HG03097 (cell line): ENCODE data around the gene THAP4.
A peak's percentile ranks its signal among the peaks of the same experiment; 100 is the strongest.

ENCODE experiments used
- ATAC-seq: cut with Tn5 transposase; IDR thresholded peaks from one replicate; pipeline ENCODE4 v1.9.1; 2021; ENCODE audit not compliant: unreplicated experiment, low FRiP score

The THAP4 gene

DNA sequence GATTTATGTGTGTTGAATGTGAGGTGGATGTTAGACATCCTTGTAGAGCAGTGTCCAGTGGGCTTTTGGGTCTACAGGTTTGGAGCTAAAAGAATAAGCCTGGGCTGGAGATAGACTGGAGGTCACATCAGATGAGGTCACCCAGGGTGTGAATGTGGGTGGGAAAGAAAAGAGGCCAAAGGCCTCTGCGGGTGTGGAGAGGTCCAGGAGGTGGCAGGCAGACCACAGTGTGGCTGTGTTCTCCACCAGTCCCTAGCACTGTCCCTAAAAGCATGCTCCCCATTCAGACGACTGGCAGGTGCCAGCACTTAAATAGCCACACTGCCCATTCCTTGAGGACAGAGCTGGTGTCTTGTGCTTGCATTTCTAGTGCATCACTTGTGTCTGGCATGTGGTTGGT is 4.7 kb upstream of the THAP4 start:
- no peak for ATAC-seq

DNA sequence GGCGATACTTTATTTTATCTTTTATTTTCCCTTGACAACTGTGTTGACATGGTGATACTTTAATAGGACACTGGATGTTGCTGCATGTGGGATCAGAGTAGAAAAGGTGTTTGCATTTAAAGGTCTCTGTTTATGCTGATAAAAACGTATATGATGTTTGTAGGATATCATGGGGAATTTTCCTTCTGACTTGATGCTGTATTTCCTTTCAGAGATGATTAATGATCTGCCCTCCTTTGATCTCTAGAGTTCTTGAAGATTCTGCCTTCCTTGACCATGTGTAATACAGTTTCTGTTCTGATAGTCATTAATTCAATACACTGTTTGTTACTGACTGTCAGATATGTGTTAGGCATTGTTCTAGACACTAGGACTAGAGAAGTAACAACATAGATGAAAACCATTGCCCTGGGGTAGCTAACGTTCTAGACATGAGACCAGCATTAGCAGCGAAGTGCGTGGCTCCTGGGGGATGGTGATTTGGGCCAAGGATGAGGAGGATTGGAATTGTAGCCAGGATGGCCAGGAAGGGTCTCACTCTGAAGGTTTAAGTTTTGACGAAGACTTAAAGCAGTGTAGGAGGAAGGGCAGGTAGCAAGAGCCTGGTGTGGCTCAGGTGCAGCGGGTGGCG is 3.3 kb upstream of the THAP4 start:
- no peak for ATAC-seq

DNA sequence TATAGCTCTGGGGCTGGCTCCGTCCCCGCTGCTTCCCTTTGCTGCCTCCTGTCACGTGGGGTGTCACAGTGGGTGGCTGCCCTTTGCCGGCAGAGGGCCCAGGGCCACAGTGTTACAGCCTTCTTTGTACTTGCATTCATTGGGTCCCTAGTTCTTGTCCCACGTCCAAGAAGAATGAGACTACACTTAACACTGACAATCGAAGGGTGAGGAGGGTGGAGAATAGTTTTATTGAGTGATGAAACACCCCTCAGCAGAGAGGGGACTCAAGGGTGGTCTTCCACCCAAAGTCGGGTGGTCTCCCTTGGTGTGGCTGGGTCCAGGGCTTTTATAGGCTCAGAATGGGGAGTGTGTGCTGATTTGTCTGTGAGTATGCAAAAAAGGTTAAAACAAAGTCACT is 2.4 kb upstream of the THAP4 start:
- ATAC-seq = no peak

DNA sequence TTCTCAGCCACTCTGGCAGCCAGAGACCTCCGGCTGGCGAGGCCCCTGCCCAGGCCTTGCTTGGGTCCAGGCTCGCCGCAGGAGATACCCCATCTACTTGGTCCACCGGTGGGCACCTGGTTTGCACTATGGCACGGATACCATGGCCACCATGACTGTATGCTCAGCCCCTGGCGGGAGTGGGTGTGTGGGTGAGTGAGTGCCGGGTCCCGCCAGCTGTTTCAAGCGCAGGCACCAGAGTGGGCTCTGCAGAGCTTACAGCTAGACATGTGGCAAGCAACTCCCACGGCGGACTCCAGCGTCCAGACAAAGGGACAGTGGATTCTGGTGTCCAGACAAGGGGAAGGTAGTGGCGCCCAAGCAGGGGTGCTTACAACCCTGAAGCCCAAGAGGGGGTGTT is 2.0 kb upstream of the THAP4 start:
- ATAC-seq = no peak

DNA sequence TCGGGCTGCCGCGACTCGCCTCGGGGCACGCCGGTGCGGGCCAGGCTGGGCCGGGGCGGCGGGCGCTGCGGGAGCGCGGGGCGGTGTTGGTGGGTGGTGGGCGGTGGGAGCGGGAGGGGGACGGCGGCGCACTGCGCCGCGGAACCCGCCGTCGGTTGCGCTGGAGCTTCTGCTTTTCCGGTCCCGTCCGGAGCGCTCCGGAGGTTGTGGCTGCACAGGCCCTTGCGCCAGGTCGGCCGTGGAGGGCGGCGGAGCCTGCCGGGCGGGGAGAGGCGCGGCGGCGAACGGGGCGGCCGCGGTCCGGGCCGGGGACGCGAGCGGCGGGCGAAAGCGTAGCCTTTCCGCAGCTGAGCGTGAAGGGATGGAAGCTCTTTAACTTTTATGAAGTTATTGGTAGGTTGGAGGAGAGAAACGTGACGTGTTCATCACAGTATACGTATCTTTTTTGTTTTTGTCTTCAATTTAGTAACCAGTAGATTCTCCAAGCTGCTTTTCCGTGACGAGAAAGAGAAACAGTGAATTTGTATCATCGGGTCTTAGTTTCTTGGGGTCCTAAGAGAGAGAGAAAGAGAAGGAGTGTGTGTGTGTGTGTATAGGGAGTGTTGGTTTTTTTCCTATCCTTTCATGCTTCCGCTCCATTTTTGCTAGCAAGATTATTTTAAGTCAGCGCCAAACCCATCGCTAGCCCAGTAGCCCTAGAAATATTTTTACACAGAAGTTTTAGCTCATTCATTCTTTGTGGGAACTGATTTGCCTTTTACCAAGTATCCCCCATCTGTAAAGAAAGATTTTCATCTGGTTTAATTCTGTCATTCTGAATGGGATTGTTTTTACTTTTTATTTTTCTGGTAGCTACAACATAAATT is 1.1 kb upstream of the THAP4 start:
- ATAC-seq = peak; percentile 2

DNA sequence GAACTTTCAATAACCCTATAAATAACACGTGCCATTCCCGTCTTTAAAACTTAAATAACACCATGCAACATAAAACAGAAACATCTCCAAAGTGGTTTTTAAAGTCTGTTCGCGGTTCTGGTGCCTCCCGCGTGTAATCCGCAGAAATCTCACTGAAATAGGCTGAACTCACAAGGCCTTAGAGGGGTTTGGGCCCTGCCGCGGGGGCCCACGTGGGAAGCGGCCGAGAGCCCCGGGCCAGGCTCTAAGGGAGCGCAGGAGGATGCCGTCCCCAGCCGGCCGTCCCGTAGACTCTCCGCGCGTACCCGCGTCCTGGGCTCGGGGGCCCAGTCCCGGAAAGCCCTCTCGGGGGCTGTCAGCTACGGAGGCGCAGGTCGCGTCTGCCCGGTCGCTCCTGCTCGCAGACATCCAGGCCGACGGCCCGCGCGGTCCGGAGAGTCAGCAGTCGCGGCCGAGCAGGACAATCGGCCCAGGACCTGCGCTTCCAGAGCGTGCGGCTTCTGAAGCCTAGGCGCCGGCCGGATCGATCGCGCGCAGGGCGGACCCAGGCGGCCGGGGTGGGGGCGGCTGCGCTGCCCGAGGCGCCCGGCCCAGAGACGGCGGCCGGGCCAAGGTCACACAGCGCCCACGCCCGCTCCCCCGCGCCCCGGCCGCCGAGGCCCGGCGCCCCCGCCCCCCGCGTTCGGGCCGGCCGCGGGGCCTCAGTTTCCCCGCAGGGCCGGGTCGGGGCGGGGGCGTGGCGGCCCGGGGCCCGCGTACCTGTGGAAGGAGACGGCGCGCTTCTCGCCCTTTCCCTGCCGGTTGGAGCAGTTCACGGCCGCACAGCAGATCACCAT is 558 bp downstream of the THAP4 start:
- peak; percentile 24 for ATAC-seq

DNA sequence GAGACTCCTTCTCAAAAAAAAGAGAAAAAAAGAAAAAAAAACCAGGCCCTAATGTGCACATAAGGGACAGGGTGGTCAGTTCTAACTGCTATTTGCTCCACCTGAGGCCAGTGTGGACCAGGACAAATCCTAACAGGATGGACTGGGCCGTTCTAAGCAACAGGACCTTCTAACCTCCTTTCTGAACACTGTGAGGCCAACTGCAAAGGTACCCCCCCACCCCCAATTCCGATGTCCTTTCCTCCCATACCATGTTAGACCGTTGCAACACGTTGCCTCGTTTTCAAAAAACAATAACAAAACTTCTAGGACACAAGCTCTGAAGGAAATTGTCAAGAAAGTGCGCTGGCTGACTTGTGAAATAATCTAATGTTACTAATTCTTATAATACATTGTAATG is 1.2 kb downstream of the THAP4 start:
- no peak for ATAC-seq

DNA sequence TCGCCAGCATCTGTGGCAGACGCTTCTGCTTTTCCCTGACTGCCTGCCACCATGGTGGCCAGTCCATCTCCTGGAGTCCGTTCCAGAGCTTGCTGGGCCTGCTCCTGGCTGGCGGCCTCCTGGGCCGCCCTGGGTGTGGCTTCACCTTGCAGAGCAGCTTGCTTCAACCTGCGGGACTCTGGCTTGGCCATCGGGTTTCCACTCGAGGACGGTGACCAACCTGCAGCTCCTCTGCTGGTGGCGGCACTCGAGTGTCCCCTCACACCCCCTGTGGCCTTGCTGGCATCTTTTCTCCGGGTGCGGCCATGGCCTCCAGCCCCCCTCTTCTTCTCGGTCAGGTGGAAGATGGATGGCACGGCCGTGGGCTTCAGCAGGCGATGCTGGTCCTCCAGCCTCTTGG is 3.4 kb downstream of the THAP4 start:
- no peak for ATAC-seq

DNA sequence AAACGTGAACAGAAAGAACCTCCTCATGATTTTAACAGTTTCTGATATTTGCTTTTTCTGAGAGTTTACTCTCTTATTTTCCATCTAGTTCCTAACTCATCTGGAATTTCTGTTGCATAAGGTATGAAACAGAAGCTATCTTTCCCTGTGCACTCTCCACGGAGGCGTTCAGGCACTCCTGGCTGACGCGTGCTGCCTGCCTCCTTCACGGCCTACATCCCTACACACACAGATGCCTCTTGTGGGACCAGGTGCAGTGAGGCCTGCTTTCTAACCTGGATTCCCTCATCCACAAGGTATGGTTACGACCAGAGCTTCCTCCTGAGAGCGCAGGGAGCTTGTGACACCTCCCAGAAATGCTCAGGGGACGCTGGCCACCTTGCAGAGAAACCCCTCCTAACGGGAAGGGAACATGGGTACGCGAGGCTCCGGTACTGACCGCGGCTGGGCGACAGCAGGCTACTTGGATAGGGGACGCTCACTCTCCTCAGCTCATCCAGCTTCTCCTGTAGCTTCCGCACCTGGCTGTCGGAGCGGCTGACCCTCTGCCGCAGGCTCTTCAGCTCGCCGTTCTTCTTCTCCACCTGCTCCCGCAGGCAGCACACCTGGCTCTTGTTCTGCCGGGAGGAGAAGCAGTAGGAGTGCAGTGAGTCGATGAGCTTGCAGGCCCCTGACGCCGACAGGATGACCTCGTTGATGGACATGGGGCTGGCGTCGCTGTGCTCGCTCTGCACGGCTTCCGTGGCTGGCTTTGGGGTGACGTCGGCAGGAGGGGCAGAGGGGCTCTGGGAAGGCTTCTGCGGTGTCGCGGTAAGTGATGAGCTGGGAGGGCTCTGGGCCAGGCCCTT is 4.3 kb downstream of the THAP4 start:
- ATAC-seq = no peak

DNA sequence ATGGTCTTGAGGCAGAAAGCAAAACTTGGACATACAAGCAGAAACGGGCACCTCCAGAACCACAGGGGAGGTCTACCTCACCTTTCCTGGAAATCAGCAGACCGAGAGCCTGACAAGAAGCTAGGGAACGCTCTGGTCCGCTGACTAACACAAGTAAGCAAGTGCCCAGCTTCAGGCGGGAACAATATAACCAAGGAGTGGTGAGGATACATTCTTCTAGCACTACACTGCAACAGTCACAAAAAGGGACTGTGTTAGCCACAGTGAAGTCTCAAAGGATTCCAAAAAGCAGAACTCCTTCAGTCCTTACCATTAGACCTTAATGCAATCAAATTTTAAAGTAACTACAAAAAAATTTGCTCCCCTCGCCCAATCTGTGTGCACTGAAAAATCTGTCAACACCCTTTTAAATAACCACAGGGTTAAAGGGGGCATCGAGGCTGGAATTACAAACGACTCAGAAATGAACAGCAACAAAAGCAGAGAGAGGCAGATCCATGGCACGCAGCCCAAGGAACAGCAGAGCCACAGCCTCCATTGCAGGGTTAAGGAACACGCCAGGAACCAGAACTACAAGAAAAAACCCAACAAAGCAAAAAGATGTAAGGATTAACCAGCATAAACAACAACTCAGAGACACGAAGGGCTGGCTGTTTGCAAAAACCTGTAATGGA is 7.1 kb downstream of the THAP4 start:
- ATAC-seq = no peak

DNA sequence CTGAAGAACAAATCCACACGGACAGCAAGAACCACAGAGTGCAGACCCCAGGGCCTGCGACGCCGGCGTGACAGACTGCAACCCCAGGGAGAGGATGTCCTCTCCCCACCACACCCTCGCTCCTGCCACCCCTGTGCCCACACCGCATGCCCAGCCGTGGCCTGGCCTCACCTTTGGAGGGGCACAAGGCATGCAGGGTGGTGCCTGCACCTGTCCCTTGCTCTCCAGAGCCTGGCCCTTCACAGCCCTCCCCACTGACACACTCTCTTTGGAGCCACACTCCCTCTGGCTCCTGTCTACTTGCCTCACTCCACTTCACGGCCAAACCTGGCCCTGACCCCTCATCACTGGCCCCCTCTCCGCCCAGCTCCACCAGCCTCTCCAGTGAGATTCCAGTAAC is 9.3 kb downstream of the THAP4 start:
- no peak for ATAC-seq

DNA sequence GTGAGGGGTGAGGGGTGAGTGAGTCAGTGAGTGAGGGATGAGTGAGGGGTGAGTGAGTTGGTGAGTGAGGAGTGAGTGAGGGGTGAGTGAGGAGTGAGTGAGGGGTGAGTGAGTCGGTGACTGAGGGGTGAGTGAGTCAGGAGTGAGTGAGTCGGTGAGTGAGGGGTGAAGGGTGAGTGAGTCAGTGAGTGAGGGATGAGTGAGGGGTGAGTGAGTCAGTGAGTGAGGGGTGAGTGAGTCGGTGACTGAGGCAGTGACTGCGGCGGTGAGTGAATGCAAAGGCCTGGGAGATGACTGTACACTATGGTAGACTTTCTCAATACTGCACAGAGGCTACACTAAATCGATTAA is 16.6 kb downstream of the THAP4 start:
- no peak for ATAC-seq

DNA sequence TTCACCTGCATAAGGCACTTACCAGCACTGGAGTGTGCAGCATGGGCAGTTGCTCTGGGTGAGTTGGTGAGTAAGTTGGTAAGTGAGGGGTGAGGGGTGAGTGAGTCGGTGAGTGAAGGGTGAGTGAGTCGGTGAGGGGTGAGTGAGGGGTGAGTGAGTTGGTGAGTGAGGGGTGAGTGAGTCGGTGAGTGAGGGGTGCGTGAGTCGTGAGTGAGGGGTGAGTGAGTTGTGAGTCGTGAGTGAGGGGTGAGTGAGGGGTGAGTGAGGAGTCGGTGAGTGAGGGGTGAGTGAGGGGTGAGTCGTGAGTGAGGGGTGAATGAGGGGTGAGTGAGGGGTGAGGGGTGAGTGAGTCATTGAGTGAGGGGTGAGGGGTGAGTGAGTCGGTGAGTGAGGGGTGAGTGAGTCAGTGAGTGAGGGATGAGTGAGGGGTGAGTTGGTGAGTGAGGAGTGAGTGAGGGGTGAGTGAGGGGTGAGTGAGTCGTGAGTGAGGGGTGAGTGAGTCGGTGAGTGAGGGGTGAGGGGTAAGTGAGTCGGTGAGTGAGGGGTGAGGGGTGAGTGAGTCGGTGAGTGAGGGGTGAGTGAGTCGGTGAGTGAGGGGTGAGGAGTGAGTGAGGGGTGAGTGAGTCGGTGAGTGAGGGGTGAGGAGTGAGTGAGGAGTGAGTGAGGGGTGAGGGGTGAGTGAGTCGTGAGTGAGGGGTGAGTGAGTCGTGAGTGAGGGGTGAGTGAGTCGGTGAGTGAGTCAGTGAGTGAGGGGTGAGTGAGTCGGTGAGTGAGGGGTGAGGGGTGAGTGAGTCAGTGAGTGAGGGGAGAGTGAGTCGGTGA is 17.1 kb downstream of the THAP4 start:
- no peak for ATAC-seq

DNA sequence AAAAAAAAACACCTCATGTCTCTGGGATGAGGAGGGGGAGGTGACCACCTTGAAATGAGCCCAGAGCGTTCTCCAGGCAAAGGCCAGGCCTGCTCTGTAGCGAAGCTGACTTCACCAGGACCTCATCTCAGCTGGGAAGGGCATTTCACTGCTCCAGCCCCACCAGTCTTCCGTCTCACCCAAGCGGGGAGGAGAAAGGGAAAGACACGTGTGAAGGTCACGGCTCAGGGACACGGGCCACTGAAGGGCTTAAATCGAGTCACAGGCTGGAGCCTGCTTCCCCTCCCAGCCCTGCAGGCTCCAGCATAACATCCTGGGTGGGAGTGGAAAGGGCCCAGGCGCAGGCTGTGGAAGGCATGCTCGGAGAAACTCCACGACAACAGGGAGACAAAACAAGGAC is 18.1 kb downstream of the THAP4 start:
- ATAC-seq = no peak

DNA sequence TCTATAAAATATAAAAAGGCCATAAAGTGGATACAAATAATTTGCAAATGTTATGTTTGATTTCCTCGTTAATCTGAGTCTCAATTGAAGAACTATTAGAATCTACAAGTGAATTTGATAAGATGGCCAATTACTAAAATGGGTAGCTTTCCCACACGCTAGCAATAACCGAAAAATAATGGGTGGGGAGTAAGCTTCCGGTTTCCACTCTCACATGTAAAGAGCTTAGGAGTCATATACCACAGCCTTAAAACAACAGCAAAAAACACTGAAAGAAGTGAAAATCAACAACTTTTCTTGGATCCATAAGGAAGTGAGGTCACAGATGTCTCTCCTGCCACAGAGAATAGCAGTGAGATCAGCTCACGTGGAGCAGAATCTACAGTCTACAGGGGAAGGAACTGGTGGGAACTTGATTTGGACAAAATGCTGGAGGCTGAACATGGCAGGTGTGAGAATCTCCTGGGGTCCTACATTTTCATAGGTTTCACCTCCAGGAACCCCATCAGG is 18.6 kb downstream of the THAP4 start:
- ATAC-seq = no peak

DNA sequence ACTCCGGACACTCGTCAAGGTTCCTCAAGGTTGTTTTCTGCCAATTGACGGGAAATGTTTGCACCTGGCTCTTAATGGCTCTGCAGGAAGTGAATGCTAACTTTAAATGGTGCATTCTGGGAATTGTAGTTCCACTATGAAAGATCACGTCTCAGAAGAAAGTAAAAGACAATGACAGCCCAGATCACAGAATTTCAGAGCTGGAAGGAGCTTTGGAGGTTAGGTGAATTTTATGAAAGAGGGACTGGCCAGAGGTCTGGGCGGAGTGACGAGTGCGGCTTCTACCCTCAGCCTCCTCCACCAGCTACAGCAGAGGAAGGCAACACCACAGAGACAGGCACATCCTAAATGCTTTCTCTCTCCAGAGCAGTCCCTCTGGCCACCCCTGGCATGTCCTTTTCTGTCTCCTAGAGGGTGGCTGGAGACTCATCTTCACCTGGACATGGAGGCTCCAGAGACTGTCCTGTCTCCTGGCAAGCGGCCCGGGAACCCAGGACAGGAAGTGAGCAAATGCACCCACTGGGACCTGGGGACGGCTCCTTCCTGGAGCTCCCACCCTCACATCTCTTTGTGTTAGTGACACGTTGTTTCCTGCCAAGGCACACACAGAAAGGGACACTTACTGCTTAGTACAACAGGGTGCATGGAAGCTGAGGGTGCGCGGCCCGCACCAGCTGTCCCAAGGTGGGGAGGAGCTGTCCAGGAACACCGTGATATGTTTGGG is 19.4 kb downstream of the THAP4 start:
- ATAC-seq = no peak

DNA sequence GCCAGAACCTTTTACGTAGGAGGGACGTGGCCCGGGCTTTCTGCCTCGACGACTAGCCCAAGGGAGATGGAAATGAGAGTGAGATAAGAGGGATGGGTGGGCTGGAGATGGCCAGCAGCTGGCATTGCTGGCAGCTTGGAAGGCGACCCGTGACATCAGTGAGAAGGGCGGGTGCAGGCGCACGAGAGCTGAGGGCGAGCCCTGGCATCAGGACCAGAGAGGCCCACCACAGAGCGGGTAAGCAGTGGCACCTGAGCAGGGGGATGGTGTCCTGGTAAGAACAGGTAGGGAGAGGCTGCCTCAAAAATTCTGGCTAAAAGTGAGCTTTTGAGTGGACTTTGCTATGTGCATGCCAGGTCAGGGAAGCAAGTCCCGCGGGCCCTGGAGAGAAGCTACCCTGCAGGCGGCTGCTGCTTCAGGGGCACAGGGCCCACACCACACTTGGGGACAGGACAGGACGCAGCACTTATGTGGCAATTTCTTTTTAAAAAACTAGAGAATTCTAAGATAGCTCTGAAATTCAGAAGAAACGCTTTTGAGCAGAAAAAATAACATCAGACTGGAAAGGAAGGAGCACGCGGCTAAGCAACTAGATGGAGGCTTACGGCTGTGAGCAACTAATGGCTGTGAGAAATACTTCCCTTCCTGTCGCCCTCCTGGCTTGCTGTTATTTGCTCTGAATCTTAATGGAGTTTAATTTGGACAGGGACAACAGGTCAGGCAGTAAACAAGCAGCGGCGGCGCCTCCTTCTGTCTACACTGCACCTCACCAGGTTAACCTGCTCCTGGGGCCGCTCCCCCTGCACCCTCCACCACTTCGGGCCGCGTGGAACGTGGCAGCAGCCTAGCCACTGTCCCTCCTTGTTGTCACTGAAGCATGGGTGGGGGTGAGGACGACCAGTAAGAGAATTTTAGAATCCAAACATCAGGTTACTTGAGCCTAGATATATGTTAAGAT is 20.5 kb downstream of the THAP4 start:
- ATAC-seq = no peak
